Mammary epithelial cell (primary cell): ENCODE results near the gene PGAP2.

ENCODE experiments used
- EZH2 ChIP-seq: IDR thresholded peaks from 2 replicates; pipeline ENCODE4 v1.6.1; 2012; ENCODE audit warnings: low read length, inconsistent platforms, borderline replicate concordance
- TF ChIP-seq, protein P1 (sequence below), 2 donors: IDR thresholded peaks in 1 of 2; conservative IDR thresholded peaks in 1 of 2; 2 replicates each; pipeline ENCODE4 v1.5.1; 2011 to 2012; ENCODE audit warnings: inconsistent platforms in 2 of 2, low read length in 2 of 2, mild to moderate bottlenecking in 2 of 2, control low read depth in 1 of 2, low read depth in 1 of 2; ENCODE audit not compliant: insufficient read depth in 1 of 2; ENCODE audit errors: extremely low read depth in 1 of 2

DNA sequence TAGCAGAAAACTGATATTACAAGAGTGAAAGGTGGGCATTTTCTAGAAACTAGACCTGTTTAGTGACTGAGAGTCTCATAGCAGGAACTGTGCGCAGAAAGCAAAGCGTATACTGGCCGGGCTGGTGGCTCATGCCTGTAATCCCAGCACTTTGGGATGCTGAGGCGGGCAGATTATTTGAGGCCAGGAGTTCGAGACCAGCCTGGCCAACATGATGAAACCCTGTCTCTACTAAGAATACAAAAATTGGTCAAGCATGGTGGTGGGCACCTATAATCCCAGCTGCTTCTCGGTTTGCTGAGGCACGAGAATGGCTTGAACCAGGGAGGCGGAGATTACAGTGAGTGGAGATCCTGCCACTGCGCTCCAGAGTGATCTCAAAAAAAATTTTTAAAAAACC, 9.2 kb upstream of the PGAP2 start:
- TF ChIP-seq, protein P1, sequence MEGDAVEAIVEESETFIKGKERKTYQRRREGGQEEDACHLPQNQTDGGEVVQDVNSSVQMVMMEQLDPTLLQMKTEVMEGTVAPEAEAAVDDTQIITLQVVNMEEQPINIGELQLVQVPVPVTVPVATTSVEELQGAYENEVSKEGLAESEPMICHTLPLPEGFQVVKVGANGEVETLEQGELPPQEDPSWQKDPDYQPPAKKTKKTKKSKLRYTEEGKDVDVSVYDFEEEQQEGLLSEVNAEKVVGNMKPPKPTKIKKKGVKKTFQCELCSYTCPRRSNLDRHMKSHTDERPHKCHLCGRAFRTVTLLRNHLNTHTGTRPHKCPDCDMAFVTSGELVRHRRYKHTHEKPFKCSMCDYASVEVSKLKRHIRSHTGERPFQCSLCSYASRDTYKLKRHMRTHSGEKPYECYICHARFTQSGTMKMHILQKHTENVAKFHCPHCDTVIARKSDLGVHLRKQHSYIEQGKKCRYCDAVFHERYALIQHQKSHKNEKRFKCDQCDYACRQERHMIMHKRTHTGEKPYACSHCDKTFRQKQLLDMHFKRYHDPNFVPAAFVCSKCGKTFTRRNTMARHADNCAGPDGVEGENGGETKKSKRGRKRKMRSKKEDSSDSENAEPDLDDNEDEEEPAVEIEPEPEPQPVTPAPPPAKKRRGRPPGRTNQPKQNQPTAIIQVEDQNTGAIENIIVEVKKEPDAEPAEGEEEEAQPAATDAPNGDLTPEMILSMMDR (conservative IDR thresholded peaks at IDR 0.05 in 1 of 2, IDR thresholded peaks at IDR 0.05 in 1 of 2; ENCODE audit: extremely low read depth in 1 of 2, insufficient read depth in 1 of 2, low read depth in 1 of 2, low read length in 2 of 2) = no peak
- TF ChIP-seq EZH2 = no peak
